Astrocyte of the hippocampus (primary cell): ENCODE data around the gene TPP2.

ENCODE experiments used
- DNase-seq: peaks from one replicate; pipeline ENCODE4 v3.0.0; 2011; ENCODE audit warnings: low read depth, low spot score

Gene TPP2

GRCh38 chr13:102596147-102597028 lies at the start of gene TPP2:
Gene TPP2 (plus strand): TSS chr13:102596986. CDS start chr13:102597039, 53 bp downstream.
- DNase-seq: peak; percentile 100

DNA sequence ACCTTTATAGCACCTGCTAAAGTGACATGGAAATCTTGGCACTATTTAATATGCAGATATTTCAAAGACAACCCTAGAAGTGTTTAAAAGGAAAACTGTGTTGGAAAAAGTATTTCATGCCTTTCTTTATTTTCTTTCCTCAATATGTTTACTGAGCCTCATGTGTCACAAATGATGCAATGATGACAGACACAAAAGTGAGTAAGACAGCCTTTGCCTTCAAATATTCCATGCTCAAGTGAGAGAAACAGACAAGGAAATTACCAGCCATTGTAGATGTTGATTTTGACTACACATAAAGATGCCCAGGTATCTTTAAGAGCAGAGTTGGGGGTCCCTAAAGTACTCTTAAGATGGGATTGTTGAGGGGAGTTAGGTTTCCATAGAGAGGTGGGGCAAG lies 48.0 kb upstream of the TPP2 start:
- no peak for DNase-seq

GRCh38 chr13:102550507-102550906 lies 46.3 kb upstream of the TPP2 start:
- DNase-seq: no peak

- peak; percentile 45 for DNase-seq
These were observed 40.8 kb upstream of the TPP2 start for GRCh38 chr13:102555914-102556553.

- DNase-seq: no peak
These were observed 40.0 kb upstream of the TPP2 start for GRCh38 chr13:102556806-102557205.

GRCh38 chr13:102558029-102558428 lies 38.8 kb upstream of the TPP2 start:
- DNase-seq: no peak

DNA sequence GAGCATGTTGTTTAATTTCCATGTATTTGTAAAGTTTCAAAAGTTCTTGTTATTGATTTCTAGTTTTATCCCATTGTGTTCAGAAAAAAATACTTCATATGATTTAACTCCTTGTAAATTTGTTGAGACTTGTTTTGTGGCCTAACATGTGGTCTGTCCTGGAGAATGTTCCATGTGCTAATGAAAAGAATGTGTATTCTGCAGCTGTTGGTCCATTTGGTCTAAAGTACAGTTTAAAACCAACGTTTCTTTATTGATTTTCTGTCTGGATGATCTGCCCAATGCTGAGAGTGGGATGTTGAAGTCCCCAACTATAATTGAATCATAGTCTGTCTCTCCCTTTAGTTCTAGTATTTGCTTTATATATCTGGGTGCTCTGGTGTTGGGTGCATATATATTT lies 34.9 kb upstream of the TPP2 start:
- DNase-seq: no peak

DNA sequence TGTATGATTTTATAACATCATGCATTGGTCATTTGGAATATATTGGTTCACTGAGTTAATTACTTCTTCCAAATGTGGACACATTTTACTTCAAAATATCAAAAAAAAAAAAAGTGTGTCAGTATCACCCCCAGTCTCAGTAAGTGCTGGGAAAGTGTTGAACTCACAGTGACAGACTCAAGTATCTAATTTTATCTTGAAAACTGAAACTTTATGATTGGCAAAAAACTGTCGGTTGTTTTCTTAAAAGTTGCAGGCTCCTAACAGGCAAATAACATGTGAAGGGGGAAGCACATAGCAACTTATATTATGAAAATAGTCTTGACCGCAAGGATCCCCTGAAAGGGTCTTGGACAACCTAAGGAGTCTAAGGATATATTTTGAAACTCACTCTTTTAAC lies 33.5 kb upstream of the TPP2 start:
- DNase-seq: no peak

GRCh38 chr13:102564564-102564963 lies 32.2 kb upstream of the TPP2 start:
- DNase-seq: no peak

- no peak for DNase-seq
These were observed 30.3 kb upstream of the TPP2 start for GRCh38 chr13:102566513-102566912.

DNA sequence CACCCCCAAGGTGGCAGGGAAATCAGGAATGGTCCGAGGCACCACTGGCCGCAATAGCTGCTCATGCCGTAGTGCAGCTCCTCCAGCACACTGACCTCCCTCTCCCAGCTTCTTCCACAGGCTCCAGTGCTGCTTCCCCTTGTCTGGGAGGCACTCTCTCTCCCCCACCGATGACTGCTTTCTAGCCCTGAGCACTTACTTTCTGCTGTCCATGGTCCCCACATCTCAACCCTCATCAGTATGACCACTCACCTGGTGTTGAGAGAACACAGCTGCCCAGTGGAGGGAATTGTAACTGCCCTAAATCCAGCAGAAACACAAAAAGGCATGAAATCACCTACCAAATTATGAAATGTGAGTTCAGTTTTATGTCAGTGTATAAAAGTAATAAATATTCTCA lies 28.9 kb upstream of the TPP2 start:
- DNase-seq: no peak

DNA sequence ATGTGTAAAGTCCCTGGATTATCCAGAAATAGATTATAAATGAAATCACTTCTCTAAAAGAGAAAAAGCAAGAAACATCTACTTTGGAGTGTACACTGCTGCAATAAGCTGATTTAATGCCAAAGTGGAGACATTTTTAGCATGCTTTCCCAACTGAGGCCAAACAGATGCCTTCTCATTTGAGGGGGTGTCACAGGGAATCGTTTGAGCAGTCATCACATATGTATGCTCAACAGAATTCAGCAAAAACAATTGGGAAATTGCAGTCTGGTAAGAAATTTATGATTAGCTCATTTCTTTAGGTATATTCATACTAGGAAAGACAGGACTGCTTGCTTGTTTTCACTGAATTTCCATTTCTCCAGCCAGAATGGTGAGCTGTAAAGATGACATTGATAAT lies 27.3 kb upstream of the TPP2 start:
- peak; percentile 5 for DNase-seq

DNA sequence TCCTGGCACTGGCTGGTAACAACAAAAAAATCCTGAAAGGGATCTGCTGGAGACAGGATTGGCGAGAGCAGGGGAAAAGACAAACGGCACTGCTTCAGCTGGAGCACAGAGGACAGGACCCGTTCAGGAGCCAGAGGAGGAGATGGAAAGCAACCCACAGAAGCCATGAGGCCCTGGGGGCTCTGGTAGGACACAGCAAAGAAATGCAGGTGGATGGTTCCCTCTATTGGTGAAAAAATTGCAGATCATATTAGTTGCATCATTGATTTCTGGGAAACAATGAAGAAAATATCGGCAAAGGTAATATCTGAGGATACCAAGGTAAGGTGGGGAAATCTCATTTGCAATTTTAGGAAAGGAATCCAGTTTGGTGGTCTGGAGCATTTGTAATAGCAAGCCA lies 25.7 kb upstream of the TPP2 start:
- no peak for DNase-seq

DNA sequence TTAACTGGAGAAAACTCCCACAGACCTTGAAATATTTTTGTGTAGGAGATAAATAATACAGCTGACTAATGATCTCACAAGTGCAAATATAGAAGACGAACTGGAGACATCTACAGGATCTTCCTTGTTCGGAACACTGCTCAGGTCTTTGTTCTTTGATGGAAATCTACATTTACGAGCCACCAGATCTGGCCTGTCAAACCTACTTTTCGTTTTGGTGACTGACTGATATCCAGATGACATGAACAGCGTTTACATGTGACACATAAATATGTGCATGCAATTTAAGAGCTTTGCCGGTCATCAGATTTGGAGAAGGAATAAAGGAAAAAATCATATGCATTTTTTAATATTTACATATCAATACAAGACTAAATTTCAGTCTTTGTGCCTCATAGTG lies 24.5 kb upstream of the TPP2 start:
- no peak for DNase-seq

DNA sequence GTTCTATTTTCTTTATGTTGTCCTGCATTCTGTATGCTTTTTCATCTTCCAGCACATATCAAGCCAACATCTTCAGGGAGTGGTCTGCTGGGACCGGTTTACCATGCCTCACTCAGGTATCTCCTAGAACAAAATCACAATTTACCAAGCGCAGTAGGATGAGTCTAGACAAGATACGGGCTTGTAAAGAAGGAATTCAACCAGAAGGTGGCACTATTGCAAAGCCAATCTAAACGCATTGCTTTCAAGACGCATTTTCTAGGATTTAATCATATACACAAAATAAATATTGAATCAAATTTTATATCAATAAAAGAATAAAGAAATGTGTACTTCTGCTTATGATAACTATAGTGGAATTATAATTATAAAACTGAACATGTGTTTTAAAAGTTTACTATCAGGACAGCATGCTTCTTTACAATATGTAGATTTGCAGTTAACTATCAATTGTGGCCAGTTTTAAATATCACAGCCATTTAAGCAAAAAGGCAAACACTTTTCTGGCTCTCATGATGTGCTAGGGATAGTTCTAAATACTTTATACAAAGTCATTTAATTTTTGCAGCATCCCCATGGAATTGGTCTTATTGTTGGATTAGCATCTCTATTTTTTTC lies 16.1 kb upstream of the TPP2 start:
- DNase-seq: peak; percentile 71

- DNase-seq: no peak
These were observed 14.5 kb upstream of the TPP2 start for GRCh38 chr13:102582256-102582655.

DNA sequence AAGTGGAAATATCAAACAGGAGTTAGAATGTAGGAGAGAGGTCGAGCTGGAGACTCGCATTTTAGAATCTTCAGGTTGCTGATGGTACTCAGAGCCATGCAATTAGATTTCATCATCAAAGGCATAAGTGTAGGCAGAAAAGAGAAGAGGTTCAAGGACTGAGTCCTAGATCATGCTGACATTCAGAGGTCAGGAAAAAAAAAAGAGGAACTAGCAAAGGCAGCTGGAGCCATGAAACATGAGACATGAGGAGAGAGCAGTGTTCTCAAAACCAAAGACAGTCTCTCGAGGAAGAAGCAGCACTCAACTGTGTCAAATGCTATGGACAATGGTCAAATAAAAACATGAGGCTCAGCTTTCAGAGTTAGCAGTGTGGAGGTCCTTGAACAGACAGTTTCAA lies 12.4 kb upstream of the TPP2 start:
- DNase-seq: no peak

- DNase-seq: no peak
These were observed 10.2 kb upstream of the TPP2 start for GRCh38 chr13:102586615-102587014.

DNA sequence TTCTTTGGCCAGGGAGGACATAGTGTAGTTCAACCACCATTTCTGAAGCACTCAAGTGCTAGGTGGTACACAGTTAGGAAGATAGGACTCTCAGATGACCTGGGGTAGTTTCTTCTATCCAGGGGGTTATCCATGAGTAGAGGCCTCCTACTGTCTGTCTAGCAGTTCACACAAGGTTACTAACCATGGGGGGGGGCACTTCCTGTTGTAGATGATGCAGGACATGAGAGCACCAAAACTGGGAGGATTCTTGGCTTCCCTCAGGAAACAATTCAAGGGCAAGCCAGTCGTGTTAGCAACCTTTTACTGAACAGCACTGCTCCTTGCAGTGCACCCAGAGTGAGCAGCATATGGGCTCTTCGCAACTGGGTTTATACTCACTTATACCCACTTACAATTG lies 8.9 kb upstream of the TPP2 start:
- DNase-seq: no peak

DNA sequence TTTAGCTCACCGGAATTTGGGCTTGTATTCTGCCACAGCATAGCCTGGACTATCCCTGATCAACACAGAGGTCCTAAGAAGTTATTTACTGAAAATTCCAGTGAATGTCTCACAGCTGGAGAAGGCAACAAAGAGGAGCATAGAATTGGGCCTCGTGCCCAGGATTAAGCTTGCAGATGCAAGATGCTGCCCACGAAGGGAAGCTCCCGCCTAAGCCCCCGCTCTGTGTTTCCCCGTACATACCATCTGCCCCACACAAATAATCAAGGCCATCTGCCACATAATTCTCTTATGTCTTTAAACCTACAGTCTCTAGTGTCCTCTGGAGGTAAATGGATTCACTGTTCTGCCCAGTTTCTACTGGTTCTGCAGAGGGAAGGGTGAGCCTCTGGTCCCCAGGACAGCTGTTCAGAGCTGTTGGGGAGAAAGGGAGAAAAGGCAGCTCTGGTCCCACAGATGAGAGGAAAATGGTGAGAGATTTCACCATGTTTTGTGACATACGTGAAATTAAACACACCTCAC lies 7.4 kb upstream of the TPP2 start:
- DNase-seq: no peak

GRCh38 chr13:102591988-102592781 lies 4.6 kb upstream of the TPP2 start:
- peak; percentile 84 for DNase-seq

DNA sequence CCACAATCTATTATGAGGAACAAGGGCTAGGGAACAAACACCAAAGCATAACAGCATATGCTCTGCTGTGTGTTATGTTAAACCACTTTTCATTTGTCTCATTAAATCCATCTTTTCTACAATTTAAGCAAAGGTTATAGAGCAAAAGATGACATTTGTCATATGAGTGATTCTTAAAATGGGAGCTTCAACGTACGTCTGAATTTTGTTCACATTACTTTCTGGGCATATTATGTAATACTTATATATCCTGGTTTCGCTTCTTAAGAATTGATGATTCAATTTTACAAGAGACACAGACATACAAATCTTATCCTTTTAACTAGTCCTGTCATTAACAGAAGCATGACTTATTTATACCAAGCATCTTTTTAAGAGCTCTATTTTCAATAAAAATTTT lies 3.3 kb upstream of the TPP2 start:
- no peak for DNase-seq
